GM13977 (cell line): ENCODE results near the gene FCGBP.
"Not testable (repeated sequence)": the region's sequence is repeated elsewhere in the genome, so short reads cannot be mapped to it uniquely, and the experiment has no call there.

Experiments used
- DNase-seq: peaks from one replicate; pipeline ENCODE4 v3.0.0; 2012; ENCODE audit warnings: low spot score
- in situ Hi-C: fragments of 300-500 bp; cut with MboI; formaldehyde crosslinking; loops from one replicate; pipeline ENCODE4 v1.12.0; 2022; ENCODE audit warnings: low sequenced_read_pairs, low pct_unique_long_range_greater_than_20kb, mixed read lengths, inconsistent platforms; ENCODE audit not compliant: unreplicated experiment
- TF ChIP-seq, protein P1 (sequence below): IDR thresholded peaks from 2 replicates; pipeline ENCODE4 v1.5.1; 2012; ENCODE audit warnings: mild to moderate bottlenecking, control low read depth; ENCODE audit not compliant: insufficient read depth; ENCODE audit errors: extremely low read depth, missing control alignments

The FCGBP gene

DNA sequence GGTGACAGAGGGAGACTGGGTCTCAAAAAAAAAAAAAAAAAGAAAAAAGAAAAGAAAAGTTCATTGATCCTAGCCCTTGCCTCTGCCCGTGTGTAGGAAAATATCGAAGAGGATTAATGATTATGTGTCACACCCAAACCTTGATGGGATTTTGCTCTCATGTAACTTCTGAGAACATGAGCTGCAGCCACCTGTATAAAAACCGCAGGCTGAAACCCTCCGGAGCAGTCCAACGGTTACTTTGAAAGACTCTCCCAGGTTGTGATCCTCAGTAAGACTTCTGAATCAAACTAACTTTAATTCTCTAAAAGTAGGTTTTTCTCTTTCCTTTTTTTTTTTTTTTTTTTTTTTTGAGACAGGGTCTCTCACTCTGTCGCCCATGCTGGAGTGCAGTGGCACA, 32.2 kb upstream of the FCGBP start:
- DNase-seq, result no peak
- TF ChIP-seq, protein P1, sequence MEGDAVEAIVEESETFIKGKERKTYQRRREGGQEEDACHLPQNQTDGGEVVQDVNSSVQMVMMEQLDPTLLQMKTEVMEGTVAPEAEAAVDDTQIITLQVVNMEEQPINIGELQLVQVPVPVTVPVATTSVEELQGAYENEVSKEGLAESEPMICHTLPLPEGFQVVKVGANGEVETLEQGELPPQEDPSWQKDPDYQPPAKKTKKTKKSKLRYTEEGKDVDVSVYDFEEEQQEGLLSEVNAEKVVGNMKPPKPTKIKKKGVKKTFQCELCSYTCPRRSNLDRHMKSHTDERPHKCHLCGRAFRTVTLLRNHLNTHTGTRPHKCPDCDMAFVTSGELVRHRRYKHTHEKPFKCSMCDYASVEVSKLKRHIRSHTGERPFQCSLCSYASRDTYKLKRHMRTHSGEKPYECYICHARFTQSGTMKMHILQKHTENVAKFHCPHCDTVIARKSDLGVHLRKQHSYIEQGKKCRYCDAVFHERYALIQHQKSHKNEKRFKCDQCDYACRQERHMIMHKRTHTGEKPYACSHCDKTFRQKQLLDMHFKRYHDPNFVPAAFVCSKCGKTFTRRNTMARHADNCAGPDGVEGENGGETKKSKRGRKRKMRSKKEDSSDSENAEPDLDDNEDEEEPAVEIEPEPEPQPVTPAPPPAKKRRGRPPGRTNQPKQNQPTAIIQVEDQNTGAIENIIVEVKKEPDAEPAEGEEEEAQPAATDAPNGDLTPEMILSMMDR, result no peak
- in situ Hi-C loops, result loop anchor here (10.0 kb wide), 1 partner anchor 72 kb away; no protein-coding TSS in a partner anchor

DNA sequence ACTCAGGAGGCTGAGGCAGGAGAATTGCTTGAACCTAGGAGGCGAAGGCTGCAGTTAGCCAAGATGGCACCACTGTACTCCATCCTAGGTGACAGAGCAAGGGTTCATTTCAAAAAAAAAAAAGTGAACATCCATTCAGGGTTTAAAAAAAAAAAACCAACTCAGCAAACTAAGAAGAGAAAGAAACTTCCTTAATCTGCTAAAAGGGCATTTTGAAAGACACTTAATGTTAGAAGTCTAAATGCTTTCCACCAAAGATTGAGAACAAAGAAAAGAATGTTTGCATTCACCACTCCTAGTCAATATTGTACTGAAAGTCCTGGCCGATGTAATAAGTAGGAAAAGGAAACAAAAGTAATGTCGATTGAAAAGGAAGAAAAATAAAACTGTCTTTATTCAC, 29.5 kb upstream of the FCGBP start:
- no peak for DNase-seq
- TF ChIP-seq, protein P1, result no peak
- in situ Hi-C loops, result loop anchor here (10.0 kb wide), 1 partner anchor 69 kb away; no protein-coding TSS in a partner anchor

DNA sequence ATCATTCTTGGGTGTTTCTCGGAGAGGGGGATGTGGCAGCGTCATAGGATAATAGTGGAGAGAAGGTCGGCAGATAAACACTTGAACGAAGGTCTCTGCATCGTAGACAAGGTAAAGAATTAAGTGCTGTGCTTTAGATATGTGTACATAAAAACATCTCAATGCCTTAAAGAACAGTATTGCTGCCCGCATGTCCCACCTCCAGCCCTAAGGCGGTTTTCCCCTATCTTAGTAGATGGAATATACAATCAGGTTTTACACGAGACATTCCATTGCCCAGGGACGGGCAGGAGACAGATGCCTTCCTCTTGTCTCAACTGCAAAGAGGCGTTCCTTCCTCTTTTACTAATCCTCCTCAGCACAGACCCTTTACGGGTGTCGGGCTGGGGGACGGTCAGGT, 25.0 kb upstream of the FCGBP start:
- in situ Hi-C loops, result not testable (repeated sequence)

DNA sequence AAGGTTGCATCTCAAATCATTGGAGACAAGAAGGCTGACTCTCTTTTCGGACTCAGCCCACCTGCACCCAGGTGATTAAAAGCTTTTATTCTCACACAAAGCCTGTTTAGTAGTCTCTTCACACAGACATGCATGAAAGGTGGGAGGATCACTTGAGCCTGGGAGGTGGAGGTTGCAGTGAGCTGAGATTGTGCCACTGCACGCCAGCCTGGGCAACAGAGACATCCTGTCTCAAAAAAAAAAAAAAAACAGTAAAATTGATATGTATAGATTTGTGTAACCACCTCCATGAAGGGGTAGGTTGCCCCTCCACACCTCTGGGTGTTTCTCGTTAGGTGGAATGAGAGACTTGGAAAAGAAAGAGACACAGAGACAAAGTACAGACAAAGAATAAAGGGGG, 24.5 kb upstream of the FCGBP start:
- DNase-seq, in situ Hi-C loops: not testable (repeated sequence)

More for the DNA sequence above, 25.0 kb upstream of the FCGBP start:
- not testable (repeated sequence) for DNase-seq

DNA sequence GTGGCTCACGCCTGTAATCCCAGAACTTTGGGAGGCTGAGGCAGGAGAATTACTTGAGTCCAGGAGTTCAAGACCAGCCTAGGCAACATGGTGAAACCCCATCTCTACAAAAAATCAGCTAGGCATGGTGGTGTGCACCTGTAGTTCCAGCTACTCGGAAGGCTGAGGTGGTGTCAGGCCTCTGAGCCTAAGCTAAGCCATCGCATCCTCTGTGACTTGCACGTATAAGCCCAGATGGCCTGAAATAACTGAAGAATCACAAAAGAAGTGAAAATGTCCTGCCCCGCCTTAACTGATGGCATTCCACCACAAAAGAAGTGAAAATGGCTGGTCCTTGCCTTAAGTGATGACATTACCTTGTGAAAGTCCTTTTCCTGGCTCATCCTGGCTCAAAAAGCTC, 23.5 kb upstream of the FCGBP start:
- DNase-seq, in situ Hi-C loops: not testable (repeated sequence)

DNA sequence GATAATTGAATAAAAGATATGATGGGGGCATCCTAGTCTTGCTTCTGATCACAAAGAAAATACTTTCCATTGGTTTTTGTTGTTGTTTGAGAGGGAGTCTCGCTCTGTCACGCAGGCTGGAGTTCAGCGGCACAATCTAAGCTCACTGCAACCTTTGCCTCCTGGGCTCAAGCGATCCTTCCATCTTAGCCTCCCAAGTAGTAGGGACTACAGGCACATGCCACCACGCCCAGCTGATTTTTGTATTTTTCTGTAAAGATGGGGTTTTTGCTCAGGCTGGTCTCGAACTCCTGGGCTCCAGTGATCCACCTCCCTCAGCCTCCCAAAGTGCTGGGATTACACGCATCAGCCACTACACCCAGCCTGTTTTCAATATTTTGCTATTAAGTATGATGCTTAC, 19.5 kb upstream of the FCGBP start:
- TF ChIP-seq, protein P1, result no peak
- in situ Hi-C loops, result no loop called here
- DNase-seq, result no peak

DNA sequence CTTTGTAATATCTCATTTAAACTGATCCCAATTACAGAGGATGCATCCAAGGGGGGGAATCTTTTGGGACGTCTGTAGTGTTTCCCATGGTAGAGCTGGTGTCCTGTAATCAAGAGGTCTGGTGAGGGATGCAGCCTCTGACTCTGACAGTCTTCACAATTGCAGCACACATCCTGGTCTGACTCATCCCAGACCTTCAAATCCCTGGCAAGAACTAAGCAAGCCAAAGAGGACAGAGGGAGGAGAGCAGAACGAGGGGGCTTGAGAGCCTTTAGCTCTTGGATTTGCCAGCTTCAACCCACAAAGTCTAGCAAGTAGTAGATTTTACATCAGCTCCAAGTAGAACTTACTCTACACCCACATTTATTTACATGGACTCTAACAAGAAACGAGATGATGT, 17.3 kb upstream of the FCGBP start:
- no peak for DNase-seq
- TF ChIP-seq, protein P1, result no peak
- in situ Hi-C loops, result no loop called here

DNA sequence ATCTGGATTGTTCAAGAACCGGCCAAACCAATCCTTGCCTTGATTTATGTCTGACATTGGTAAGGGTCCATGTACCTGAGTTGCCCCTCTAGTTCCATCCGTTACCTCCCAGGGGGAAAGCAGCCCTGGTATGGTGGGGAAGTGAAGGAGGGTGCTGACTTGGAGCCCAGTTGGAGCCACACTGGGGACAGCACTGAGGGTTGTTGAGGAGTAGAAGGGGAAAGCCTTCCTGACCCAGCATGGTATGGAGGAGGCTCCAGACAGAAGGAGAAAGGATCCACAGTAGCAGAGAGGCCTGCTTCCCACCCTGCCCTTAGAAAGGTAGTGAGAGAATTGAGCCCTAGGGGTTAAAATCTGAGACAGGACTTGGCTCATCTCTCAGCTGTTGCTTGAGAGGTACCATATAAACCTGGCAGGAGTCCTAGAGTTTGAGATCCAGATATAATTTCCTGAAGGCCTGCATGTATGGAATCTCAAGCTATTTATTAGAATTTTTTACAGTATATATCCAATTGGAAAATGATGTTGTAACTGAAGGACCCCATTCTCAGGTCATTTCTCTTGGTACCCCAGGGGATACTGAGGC, 16.7 kb upstream of the FCGBP start:
- no peak for DNase-seq
- in situ Hi-C loops, result no loop called here
- TF ChIP-seq, protein P1, result no peak
